Effector memory CD4-positive, alpha-beta T cell (primary cell): Measurements from ENCODE around the gene MAEL.

ENCODE experiments used
- DNase-seq, 3 donors: peaks; one replicate each; pipeline ENCODE4 v3.0.0-alpha.2; 2020
- H3K27ac ChIP-seq: 2 replicates; pipeline ENCODE4 v1.7.0; 2013; ENCODE audit warnings: mild to moderate bottlenecking, low read length, moderate library complexity; ENCODE audit not compliant: insufficient read depth, poor library complexity, severe bottlenecking
- H3K27me3 ChIP-seq: replicated peaks from 2 replicates; pipeline ENCODE4 v1.7.0; 2013; ENCODE audit warnings: mild to moderate bottlenecking, low read length; ENCODE audit not compliant: insufficient read depth, control insufficient read depth, poor library complexity, severe bottlenecking
- H3K36me3 ChIP-seq: 2 replicates; pipeline ENCODE4 v1.7.0; 2013; ENCODE audit warnings: mild to moderate bottlenecking, low read length, moderate library complexity; ENCODE audit not compliant: control insufficient read depth, insufficient read depth
- H3K4me1 ChIP-seq: 2 replicates; pipeline ENCODE4 v1.7.0; 2013; ENCODE audit warnings: low read length, mild to moderate bottlenecking; ENCODE audit not compliant: control insufficient read depth, insufficient read depth, poor library complexity, severe bottlenecking
- H3K4me3 ChIP-seq: 2 replicates; pipeline ENCODE4 v1.7.0; 2013; ENCODE audit warnings: low read length, low read depth, mild to moderate bottlenecking; ENCODE audit not compliant: insufficient read depth, poor library complexity, severe bottlenecking
- H3K9me3 ChIP-seq: 2 replicates; pipeline ENCODE4 v1.7.0; 2013; ENCODE audit warnings: mild to moderate bottlenecking, low read length, moderate library complexity; ENCODE audit not compliant: control insufficient read depth
- total RNA-seq, 3 donors: gene quantifications; one replicate each; lab custom pipeline; 2026; lab: John Stamatoyannopoulos, UW

MAEL gene
- total RNA-seq: 0 reads per million in 3 donors

- Histone ChIP-seq H3K36me3 (no peaks in the 10 kb centered on the region), H3K9me3 (no peaks in the 10 kb centered on the region), H3K4me3 (no peak within 1 kb of the TSS), H3K4me1 (no peaks in the 10 kb centered on the region), H3K27ac (no peak within 1 kb of the TSS), H3K27me3 (peaks cover 3% of the 10 kb centered on the region)
- no peak for DNase-seq
These were observed at the start of gene MAEL for GRCh38 chr1:166988974-166989515. TSS of gene MAEL (plus strand) at chr1:166989280. CDS start at chr1:166989353, 73 bp downstream.

DNA sequence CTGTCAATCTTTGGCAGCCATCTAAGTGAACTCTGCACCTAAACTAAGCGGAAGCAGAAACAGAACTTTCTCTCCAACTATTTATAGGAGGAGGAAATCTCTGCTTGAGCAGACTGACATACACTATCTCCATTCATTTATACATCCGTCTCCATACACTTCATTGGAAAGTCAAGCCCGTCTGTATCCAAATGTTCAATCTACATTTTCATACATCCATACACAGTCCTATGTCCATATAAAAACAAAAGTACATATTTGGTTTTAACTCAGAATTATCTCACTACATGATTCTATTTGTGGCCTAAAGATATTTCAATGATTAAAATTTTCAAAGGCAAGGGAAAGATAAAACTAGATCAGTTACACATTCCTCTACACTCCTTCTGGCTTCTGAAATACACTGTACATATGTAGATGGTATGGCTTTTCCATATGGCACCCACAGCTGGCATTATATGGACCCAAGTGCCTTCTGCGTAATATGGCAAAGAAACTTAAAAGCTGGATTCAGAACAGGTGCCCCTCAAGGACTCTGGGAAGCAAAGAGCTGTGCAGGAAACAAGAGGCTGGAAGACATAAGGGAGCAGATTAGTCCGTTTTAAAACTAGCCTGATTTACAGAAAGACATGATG is 49.2 kb upstream of the MAEL start:
- no peak for DNase-seq
- H3K4me1 ChIP-seq: no peaks in the 10 kb centered on the region
- H3K4me3 ChIP-seq: no peak overlapping the region
- no peaks in the 10 kb centered on the region for H3K9me3 ChIP-seq
- H3K36me3 ChIP-seq: no peaks in the 10 kb centered on the region
- no peaks in the 10 kb centered on the region for H3K27me3 ChIP-seq
- no peak overlapping the region for H3K27ac ChIP-seq

DNA sequence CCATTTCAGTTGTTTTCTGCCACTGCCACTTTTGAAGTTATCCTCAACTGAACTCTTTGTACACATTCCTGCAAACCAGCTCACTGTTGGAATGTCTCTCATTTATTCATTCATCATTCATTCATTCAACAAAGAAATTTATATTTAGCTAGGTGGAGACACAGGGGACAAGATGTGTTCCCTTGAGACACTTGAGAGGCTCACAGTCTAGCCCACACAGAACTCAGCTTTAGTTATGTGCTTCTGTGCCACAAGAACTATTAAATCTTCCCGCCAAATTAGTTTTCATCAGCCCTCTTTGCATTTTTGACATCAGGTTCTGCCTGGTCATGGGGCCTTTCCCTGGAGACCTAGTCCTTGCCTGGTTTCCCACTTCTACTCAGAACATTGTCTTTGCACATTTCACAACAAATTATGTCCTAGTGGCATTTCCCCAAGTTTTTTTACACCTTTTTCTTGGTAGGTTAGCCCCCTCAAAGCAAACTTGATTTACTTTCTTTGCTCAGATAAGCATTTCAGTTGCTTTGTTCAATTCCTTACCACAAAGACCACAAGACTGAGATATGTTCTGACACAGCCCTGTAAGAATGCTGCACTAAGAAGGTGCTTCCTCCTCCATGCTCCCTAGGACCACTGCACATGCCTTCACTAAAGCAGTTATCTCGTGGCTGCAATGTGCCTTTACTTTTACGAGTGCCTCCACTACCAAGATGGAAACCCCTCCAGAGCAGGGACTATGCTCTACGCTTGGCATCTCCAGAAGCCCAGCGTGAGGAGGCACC is 44.7 kb upstream of the MAEL start:
- Histone ChIP-seq H3K27ac (no peak overlapping the region), H3K4me3 (no peak overlapping the region), H3K4me1 (no peaks in the 10 kb centered on the region), H3K36me3 (no peaks in the 10 kb centered on the region), H3K27me3 (peaks cover 3% of the 10 kb centered on the region), H3K9me3 (no peaks in the 10 kb centered on the region)
- DNase-seq: no peak

DNA sequence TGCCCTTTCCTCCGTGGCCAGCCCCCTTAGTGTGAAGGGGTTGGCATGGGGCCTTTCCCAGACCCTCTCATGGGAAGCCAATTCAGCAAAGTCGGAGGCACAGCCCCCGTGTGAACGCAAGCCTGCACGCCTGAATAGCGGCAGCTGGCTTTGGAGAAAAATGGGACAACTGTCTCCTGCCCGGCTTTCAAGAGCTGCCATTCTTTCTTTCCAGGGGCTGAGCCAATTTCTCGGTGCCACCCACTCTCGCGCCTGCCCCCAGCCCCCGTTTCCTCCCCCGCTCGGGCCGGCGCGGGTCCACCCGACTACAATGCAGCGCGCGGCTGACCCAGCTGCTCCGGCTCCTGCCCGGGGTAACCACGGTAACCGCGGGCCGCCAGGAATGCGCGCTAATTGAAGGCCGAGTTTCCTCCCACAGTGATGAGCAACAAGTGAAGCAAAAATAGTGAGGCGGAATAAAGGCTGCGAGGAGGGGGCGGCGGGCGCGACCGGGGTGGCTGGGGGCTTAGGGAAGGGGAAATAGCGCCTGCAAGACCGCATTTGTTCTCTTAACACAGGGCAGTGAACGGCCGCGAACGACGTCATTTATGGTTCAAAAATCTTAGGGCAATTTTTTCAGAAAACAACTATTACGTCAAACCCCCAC is 41.6 kb upstream of the MAEL start:
- no peak overlapping the region for H3K4me3 ChIP-seq
- no peaks in the 10 kb centered on the region for H3K36me3 ChIP-seq
- no peaks in the 10 kb centered on the region for H3K9me3 ChIP-seq
- H3K4me1 ChIP-seq: no peaks in the 10 kb centered on the region
- H3K27ac ChIP-seq: no peak overlapping the region
- DNase-seq: no peak
- H3K27me3 ChIP-seq: peaks cover 6% of the 10 kb centered on the region

- Histone ChIP-seq H3K4me3 (no peak overlapping the region), H3K36me3 (no peaks in the 10 kb centered on the region), H3K9me3 (no peaks in the 10 kb centered on the region), H3K27me3 (peaks cover 6% of the 10 kb centered on the region), H3K4me1 (no peaks in the 10 kb centered on the region), H3K27ac (no peak overlapping the region)
- no peak for DNase-seq
These were observed 40.2 kb upstream of the MAEL start for GRCh38 chr1:166948856-166949350.

GRCh38 chr1:166950156-166950555 is 38.9 kb upstream of the MAEL start:
- H3K36me3 ChIP-seq: no peaks in the 10 kb centered on the region
- no peak overlapping the region for H3K4me3 ChIP-seq
- H3K27ac ChIP-seq: no peak overlapping the region
- H3K9me3 ChIP-seq: no peaks in the 10 kb centered on the region
- H3K27me3 ChIP-seq: peaks cover 6% of the 10 kb centered on the region
- no peaks in the 10 kb centered on the region for H3K4me1 ChIP-seq
- no peak for DNase-seq

DNA sequence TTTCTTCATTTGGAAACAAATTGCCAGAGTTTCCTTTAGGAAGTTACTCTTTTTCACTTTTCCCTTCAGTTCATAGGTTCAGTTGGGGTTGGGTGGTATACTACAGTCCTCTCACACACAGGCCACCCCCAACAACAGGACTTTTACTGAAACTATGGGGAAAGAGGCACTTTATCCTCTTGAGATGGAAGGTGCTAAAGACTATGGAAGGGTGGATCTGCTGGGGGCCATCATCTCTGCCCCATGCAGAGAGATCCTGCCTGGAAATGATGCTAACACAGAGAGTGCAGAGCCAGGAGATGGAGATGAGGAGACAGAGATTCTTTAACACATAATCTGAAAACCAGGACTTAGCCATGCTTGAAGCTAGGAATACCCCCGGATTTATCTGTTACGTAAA is 38.0 kb upstream of the MAEL start:
- Histone ChIP-seq H3K4me1 (no peaks in the 10 kb centered on the region), H3K27me3 (peaks cover 6% of the 10 kb centered on the region), H3K4me3 (no peak overlapping the region), H3K27ac (no peak overlapping the region), H3K36me3 (no peaks in the 10 kb centered on the region), H3K9me3 (no peaks in the 10 kb centered on the region)
- no peak for DNase-seq

DNA sequence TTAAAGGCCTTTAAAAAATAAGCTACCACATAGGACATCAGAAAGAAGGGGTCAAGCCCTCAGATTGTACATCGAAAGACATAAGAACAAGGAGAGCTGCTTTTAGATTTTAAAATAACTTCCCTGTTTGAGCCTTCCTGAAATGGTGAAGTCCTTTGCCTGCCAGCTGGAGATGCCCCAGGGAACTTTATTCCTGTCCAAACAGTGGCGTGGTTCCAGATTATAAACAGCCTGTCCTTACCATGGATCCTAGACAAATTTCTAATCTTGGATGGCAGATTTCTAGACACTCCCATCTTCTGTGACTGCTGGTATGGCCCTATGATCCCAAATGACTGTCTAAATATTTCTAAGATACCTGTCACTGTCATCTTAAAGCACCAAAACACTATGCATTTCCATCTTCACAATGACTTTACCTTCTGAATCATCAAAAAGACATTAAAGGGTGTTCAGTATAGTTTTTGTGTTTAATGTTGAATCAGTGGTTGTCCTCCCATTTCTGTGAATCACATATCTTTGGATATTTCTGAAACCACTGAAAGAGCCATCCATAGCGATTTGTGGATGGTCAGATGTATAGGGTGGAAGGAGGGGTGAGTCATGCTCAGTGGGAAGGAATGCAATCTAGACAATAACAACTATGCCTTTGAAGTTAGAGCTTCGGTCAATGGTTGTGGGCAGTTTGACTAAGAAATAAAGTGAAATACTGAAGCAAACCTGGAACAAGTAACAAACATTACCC is 36.9 kb upstream of the MAEL start:
- DNase-seq: no peak
- Histone ChIP-seq H3K27ac (no peak overlapping the region), H3K9me3 (no peaks in the 10 kb centered on the region), H3K27me3 (peaks cover 6% of the 10 kb centered on the region), H3K4me3 (no peak overlapping the region), H3K36me3 (no peaks in the 10 kb centered on the region), H3K4me1 (no peaks in the 10 kb centered on the region)

- no peaks in the 10 kb centered on the region for H3K36me3 ChIP-seq
- no peak for DNase-seq
These were observed 35.6 kb upstream of the MAEL start for GRCh38 chr1:166953491-166953890.

More at GRCh38 chr1:166953491-166953890, 35.6 kb upstream of the MAEL start:
- Histone ChIP-seq H3K27me3 (peaks cover 3% of the 10 kb centered on the region), H3K27ac (no peak overlapping the region), H3K4me3 (no peak overlapping the region), H3K4me1 (no peaks in the 10 kb centered on the region), H3K9me3 (no peaks in the 10 kb centered on the region)
